Measurements from ENCODE around the gene STAC2.

STAC2 gene

DNA sequence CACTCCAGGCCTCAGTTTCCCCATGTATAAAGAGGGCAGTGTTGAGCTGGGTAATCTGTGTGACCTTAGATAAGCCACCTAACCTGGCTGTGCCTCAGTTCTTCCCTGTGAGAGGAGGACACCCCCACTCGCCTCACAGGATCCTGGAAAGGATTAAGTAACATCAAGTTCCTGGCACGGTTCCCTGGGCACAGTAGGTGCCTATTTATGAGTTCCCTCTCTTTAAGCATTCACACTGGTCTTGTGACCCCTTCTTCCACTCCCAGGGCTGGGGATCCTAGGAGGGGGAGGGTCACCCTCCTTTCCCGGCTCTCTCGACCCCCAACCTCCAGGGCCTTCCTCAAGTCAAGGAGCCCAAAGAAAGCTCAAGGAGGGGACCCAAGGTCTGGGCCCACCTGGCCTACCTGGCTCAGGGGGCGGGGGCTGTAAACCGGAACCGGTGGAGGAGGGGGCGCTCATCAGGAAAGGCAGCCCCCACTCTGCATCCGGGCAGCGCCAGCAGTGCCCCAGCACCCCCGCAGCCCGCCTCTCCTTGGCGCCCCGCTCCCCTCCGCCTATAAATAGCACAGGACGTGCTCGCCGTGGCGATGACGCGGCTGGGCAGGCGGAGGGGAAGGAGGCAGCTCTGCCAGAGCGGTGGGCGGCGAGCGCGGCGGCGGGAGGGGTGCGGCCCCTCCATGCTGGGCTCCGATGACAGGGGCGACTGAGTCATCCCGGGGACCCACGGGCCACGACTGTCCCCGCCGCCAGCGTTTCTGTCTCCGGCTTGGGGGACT lies 16.2 kb downstream of the STAC2 start:
- no peak for DNase-seq (ENCODE audit: low read depth)

DNA sequence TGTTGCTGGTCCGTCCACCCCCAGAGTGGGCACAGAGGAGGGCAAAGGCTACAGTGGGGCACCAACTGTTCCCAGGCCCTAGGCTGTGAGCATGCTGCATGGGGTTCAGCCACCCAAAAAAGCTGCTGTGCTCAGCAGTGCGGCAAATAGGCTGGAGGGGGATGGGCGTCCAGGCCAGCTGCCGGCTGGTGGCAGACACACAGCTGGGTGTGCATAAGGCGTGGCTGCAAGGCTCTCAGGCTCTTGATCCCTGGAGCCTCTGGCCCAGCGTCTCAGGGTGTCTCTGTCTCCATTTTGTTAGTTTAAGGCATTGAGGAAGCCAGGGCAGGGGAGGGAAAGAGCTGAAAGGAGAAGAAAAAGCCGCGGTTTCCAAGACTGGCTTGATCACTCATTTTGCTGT lies 16.9 kb downstream of the STAC2 start:
- DNase-seq (ENCODE audit: low read depth): no peak

DNA sequence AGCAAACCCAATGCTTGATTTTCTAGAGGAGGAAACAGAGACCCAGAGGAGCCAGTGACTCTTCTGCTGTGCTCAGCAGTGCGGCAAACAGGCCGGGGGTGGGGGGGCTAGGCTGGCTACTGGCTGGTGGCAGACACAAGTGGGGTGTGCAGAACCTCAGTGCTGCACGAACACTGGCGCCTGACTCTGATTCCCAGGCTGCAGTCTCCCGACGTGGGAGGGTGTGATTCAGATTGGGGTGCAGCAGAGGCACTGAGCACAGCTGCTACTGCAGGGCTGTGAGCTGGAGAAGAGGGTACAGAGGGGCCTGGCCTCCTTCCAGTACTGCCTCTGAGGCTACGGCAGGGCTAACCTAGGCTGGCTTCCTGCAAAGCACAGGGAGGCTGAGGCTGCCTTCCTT lies 17.6 kb downstream of the STAC2 start:
- no peak for DNase-seq (ENCODE audit: low read depth)

- no peak for DNase-seq (ENCODE audit: low read depth)
Measured at GRCh38 chr17:39205112-39205526, 20.6 kb downstream of the STAC2 start.

DNA sequence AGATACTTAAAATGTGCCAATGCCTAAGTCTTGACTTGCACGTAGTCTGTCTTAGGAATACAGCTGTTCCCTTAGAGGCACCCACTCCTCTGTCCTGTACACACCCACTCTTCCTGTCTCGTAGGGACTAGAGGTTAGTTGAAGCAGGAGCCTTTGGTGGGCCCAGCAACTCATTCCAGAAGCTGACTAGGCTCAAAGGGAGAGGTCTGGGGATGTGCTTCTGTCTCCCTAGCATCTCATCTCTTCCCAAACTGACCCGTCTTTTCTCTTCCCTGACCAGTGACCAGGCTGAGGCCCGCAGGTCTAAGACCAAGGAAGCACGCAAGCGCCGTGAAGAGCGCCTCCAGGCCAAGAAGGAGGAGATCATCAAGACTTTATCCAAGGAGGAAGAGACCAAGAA lies 21.5 kb downstream of the STAC2 start:
- DNase-seq (ENCODE audit: low read depth): no peak

- no peak for DNase-seq (ENCODE audit: low read depth)
Measured at GRCh38 chr17:39200957-39201510, 24.7 kb downstream of the STAC2 start.

GRCh38 chr17:39200070-39200879 lies 25.5 kb downstream of the STAC2 start, which contains the start of gene RPL19:
Gene RPL19 (plus strand): TSS chr17:39200283. CDS start chr17:39200345, 62 bp downstream.
- DNase-seq (ENCODE audit: low read depth): no peak

DNA sequence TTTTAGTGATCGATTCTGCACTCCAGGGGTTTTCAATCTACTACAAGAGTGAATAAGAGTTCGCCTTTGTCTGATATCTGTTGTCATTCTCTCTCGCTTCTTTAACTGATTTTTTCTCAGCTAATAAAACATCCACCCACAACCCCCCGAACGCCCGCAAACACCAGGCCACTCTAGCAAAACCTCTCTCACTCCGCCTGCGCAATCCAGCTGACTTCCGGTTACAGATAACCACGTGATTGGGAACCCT lies 26.0 kb downstream of the STAC2 start:
- DNase-seq (ENCODE audit: low read depth): peak; percentile 70

DNA sequence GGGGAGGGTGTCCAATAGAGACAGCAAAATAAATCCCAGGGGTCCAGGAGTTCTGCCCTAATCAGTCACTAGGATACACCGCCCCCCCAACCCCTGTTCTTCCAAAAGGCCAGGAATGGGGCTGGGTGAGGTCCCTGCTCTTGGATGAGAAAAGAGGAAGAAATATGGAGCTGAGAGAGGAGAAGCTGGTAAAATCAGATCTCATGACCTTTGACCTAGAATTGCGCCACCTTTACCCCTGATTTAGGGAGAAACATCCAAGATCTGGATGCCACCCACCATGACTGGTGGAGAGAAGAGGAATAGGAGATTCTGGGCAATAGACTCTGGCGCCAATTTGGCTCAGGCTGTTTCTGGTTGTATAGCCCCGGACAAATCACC lies 27.6 kb downstream of the STAC2 start:
- no peak for DNase-seq (ENCODE audit: low read depth)

DNA sequence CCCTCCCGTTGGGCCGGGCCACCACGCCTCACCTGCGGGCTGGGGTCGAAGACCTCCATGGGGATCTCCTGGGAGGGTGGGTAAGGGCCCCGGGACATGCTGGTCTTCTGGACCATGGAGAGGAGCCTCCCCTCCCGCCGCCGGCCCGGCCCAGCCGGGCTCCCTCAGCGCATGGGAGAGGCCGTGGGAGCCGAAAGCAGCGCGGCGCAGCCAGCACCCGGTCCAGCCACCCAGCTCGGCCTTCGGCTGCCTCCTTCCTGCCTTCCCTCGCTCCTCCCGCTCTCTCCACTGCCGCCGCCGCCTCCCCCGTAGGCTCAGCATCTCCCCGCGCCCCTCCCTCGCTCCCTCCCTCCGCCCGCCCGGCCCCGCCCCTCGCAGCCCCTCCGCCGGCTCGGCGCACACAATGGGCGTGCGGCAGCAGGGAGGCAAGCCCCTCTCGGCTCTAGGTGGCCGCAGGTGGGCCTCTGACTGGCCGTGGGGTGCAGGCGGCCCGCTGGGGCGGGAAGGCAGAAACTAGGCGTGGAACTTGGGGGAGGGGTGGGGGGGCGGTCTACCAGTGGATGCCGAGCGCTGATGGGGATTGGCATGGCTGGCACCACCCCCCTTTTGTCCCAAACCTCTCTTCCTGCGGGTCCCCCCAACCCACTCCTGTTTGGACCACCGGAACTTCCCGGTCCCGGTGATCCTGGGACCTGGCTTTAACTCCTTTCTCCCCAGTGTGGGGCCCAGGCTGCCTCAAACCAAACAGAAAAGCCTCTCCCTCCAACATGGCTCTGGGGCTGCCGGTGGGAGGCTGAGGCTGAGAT lies 28.2 kb downstream of the STAC2 start, which contains the start of gene CACNB1:
CACNB1 (minus strand) TSS at position 290 of the 806 bp plus-strand sequence; CDS start at position 116, 174 bp downstream.
- no peak for DNase-seq (ENCODE audit: low read depth)

- DNase-seq (ENCODE audit: low read depth): no peak
Measured at GRCh38 chr17:39196808-39197291, 28.9 kb downstream of the STAC2 start.

- no peak for DNase-seq (ENCODE audit: low read depth)
Measured at GRCh38 chr17:39196241-39196807, 29.4 kb downstream of the STAC2 start.

GRCh38 chr17:39195568-39196160 lies 30.1 kb downstream of the STAC2 start:
- no peak for DNase-seq (ENCODE audit: low read depth)

- DNase-seq (ENCODE audit: low read depth): no peak
Measured at GRCh38 chr17:39194985-39195524, 30.7 kb downstream of the STAC2 start.

DNA sequence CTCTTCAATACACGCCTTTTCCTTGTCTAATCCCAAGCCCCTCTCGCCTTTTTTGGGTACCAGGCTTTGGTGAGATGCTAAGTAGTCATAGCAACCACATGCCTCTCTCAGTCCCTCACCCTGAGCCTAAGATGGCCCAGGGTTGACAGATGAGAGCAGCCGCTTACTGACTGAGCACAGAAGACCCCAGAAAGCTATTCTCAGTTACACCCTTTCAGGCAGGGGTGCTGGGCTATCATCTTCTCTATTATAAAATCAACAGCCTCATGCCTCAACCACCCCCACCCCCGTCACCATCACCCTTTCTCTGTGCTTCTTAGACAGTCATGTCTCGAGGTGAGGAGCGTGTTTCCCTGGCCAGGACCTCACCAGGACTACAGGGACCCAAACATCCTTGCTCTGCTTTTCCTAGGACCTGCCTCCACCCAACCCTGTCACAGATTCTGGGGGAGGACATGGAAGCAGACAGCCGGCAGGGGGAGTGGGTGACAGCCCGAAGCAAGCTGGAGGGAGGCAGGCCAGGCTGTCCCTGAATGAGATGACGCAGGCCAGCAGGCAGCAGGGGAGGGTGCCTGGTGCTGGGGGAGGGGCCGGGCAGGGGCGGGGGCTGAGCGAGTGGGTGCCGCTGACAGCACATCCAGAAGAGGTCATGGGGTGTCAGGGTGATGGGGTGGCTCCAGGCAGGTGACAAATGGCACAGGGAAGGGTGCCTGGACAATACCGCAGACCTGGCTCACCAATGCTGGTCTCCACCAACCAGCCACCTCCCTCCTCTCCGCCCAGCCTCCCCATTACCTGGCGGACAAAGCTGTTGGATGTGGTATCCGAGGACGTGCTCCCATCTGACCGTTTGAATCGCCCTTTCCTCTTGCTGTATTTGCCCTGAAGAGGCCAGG lies 31.4 kb downstream of the STAC2 start:
- DNase-seq (ENCODE audit: low read depth): no peak

- DNase-seq (ENCODE audit: low read depth): no peak
Measured at GRCh38 chr17:39193346-39193745, 32.4 kb downstream of the STAC2 start.

- no peak for DNase-seq (ENCODE audit: low read depth)
Measured at GRCh38 chr17:39192901-39193300, 32.8 kb downstream of the STAC2 start.

GRCh38 chr17:39191750-39192510 lies 33.8 kb downstream of the STAC2 start:
- no peak for DNase-seq (ENCODE audit: low read depth)

DNA sequence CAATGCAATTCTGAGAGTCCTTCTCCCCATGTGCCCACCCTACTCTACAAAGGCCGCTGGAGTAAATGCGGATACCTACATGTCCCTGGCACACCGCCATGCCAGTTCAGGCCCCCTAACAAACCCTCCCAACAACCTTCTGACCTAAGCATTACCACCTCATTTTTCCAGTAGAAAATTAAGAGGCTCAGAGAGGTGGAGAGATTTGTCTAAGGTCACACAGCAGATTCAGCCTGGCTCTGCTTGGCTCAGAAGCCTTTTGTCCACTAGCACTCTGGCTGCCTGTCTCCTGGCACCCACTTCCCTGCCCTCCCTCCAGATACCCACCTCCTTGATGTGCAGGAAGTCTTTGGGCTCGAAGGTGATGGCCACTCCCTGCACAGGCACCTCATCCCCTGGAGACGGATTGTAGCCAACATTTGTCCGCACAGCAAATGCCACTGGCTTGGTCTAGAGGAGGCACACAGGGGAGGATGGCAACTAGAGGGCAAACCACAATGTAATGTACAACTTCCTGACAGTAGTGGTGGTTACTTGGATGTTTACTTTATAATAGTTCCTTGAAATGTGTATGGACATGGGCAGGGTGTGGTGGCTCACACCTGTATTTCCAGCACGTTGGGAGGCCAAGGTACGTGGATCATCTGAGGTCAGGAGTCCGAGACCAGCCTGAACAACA lies 38.5 kb downstream of the STAC2 start:
- DNase-seq (ENCODE audit: low read depth): no peak
